BJ (cell line): ENCODE measurements around the gene COX14. TPM values are rescaled to one million over a fixed set of nuclear protein-coding genes. Genes with fewer than 3 reads are reported as not detected.
A peak's percentile ranks its signal among the peaks of the same experiment; 100 is the strongest.

Experiments used
- CTCF ChIA-PET: fragments of 350-600 bp; formaldehyde crosslinking; extraction: SDS; loops from one replicate; lab custom pipeline; 2021; ENCODE audit warnings: antibody characterized with exemption, inconsistent platforms; lab: Yijun Ruan, JAX
- POLR2A ChIA-PET: fragments of 300-600 bp; sonication (Branson Sonifier 250); formaldehyde crosslinking; extraction: SDS; loops from one replicate; lab custom pipeline; 2021; ENCODE audit warnings: antibody characterized with exemption; lab: Charles Lee
- DNase-seq: peaks from one replicate; pipeline ENCODE4 v3.0.0-alpha.2; 2011; ENCODE audit warnings: low read depth
- H3K27me3 ChIP-seq: 2 replicates; pipeline ENCODE4 v1.6.0; 2011; ENCODE audit warnings: low read length; ENCODE audit not compliant: control insufficient read depth, insufficient read depth
- H3K36me3 ChIP-seq: 2 replicates; pipeline ENCODE4 v1.5.1; 2011; ENCODE audit warnings: low read length; ENCODE audit not compliant: control insufficient read depth, insufficient read depth
- H3K4me3 ChIP-seq: 2 replicates; pipeline ENCODE4 v1.5.1; 2011; ENCODE audit warnings: low read depth, mild to moderate bottlenecking, control low read depth, low read length
- CTCF ChIP-seq: IDR thresholded peaks from 2 replicates; pipeline ENCODE4 v1.5.1; 2011; ENCODE audit warnings: low read depth, mild to moderate bottlenecking, control low read depth, inconsistent platforms, low read length, moderate library complexity; ENCODE audit not compliant: insufficient read depth
- polyA plus RNA-seq: library from polyadenylated mRNA; depleted of rRNA; stranded (reverse); fragments of >200 nt; gene quantifications from 2 replicates; pipeline ENCODE4 v1.2.3, GENCODE V29; 2011

The COX14 gene
- polyA plus RNA-seq, 1 experiment = 85.7 TPM

GRCh38 chr12:50088577-50089335 is 23.3 kb upstream of the COX14 start:
- POLR2A ChIA-PET = no interaction called here

GRCh38 chr12:50089730-50090129 is 22.3 kb upstream of the COX14 start:
- H3K36me3 ChIP-seq = peaks cover 15% of the 10 kb centered on the region
- H3K4me3 ChIP-seq = no peak overlapping the region
- H3K27me3 ChIP-seq = no peaks in the 10 kb centered on the region
- DNase-seq = no peak
- TF ChIP-seq CTCF = no peak
- POLR2A ChIA-PET = no interaction called here
- CTCF ChIA-PET = interaction anchor here (0.7 to 6.1 kb wide), 13 partner anchors 10 to 250 kb away, joined by 3 to 58 read pairs (median 4); partner anchors contain the start of genes COX14 and GPD1

More at GRCh38 chr12:50088577-50089335, 23.3 kb upstream of the COX14 start:
- no peak overlapping the region for H3K4me3 ChIP-seq
- DNase-seq = no peak
- no peaks in the 10 kb centered on the region for H3K27me3 ChIP-seq
- H3K36me3 ChIP-seq = peaks cover 12% of the 10 kb centered on the region
- CTCF ChIA-PET = interaction anchor here (0.7 to 6.1 kb wide), 16 partner anchors 12 to 416 kb away, joined by 3 to 58 read pairs (median 4); partner anchors contain the start of genes COX14, DIP2B and GPD1
- peak; percentile 85 for TF ChIP-seq CTCF

GRCh38 chr12:50090391-50090790 is 21.6 kb upstream of the COX14 start:
- ChIA-PET CTCF (interaction anchor here (0.7 to 6.1 kb wide), 8 partner anchors 11 to 224 kb away, joined by 3 to 58 read pairs (median 4); partner anchors contain the start of genes COX14 and GPD1), POLR2A (no interaction called here)
- DNase-seq = no peak
- Histone ChIP-seq H3K36me3 (peaks cover 15% of the 10 kb centered on the region), H3K27me3 (no peaks in the 10 kb centered on the region), H3K4me3 (no peak overlapping the region)
- TF ChIP-seq CTCF = no peak

GRCh38 chr12:50097952-50098351 is 14.1 kb upstream of the COX14 start:
- POLR2A ChIA-PET = no interaction called here
- TF ChIP-seq CTCF = no peak

GRCh38 chr12:50099302-50100008 is 12.6 kb upstream of the COX14 start:
- no peak for TF ChIP-seq CTCF
- H3K36me3 ChIP-seq = peaks cover 31% of the 10 kb centered on the region
- DNase-seq = no peak
- no peak overlapping the region for H3K4me3 ChIP-seq
- no peaks in the 10 kb centered on the region for H3K27me3 ChIP-seq
- ChIA-PET POLR2A (interaction anchor here (0.6 kb wide), 1 partner anchor 106 kb away, joined by 8 read pairs; no protein-coding TSS in a partner anchor), CTCF (interaction anchor here (1.0 to 8.3 kb wide), 3 partner anchors 10 to 12 kb away, joined by 5 to 62 read pairs (median 49); partner anchors contain the start of gene COX14)

More at GRCh38 chr12:50097952-50098351, 14.1 kb upstream of the COX14 start:
- CTCF ChIA-PET = interaction anchor here (0.6 to 8.3 kb wide), 3 partner anchors 9 to 690 kb away, joined by 3 to 49 read pairs (median 31); partner anchors contain the start of gene COX14
- no peak for DNase-seq
- Histone ChIP-seq H3K4me3 (no peak overlapping the region), H3K36me3 (peaks cover 35% of the 10 kb centered on the region), H3K27me3 (no peaks in the 10 kb centered on the region)
